Nephron (organoid): ENCODE measurements around the gene EZR.

Source experiments
- H3K27ac Mint-ChIP-seq, 3 experiments: 2 replicates each; pipeline ENCODE4 v1.8.0; 2020; ENCODE audit warnings: mixed read lengths in 3 of 3, mild to moderate bottlenecking in 2 of 3, moderate library complexity in 1 of 3
- H3K27me3 Mint-ChIP-seq: 2 replicates; pipeline ENCODE4 v1.8.0; 2021; ENCODE audit warnings: low read depth, mild to moderate bottlenecking, moderate library complexity, mixed read lengths
- H3K36me3 Mint-ChIP-seq: 2 replicates; pipeline ENCODE4 v1.8.0; 2020; ENCODE audit warnings: low read depth, mixed read lengths
- H3K4me1 Mint-ChIP-seq: 2 replicates; pipeline ENCODE4 v1.8.0; 2020; ENCODE audit warnings: mixed read lengths
- H3K4me3 Mint-ChIP-seq, 3 experiments: 2 replicates each; pipeline ENCODE4 v1.8.0; 2020; ENCODE audit warnings: mild to moderate bottlenecking in 3 of 3, mixed read lengths in 3 of 3, moderate library complexity in 2 of 3
- H3K9me3 Mint-ChIP-seq: 2 replicates; pipeline ENCODE4 v1.8.0; 2020; ENCODE audit warnings: mixed read lengths
- CTCF ChIP-seq, 3 experiments: fragments of 200-600 bp; sonication (generic); IDR thresholded peaks; one replicate each; pipeline ENCODE4 v1.5.0; 2021; ENCODE audit warnings: antibody characterized with exemption in 3 of 3; ENCODE audit not compliant: unreplicated experiment in 3 of 3

Gene EZR

GRCh38 chr6:158763434-158764182, 55.6 kb downstream of the EZR start:
- Mint-ChIP-seq H3K27me3 (no peaks in the 10 kb centered on the region), H3K9me3 (no peaks in the 10 kb centered on the region), H3K4me1 (peaks cover 35% of the 10 kb centered on the region), H3K4me3 (no peak overlapping the region), H3K36me3 (peaks cover 35% of the 10 kb centered on the region), H3K27ac (peak overlapping the region; percentile 41 to 77 (median 43))
- TF ChIP-seq CTCF (IDR thresholded peaks at IDR 0.05; ENCODE audit: unreplicated experiment in 3 of 3), result no peak

- H3K27me3 Mint-ChIP-seq, result no peaks in the 10 kb centered on the region
- H3K9me3 Mint-ChIP-seq, result no peaks in the 10 kb centered on the region
- H3K4me1 Mint-ChIP-seq, result peaks cover 36% of the 10 kb centered on the region
- H3K36me3 Mint-ChIP-seq, result peaks cover 29% of the 10 kb centered on the region
- TF ChIP-seq CTCF (IDR thresholded peaks at IDR 0.05; ENCODE audit: unreplicated experiment in 3 of 3), result no peak
- no peak overlapping the region for H3K4me3 Mint-ChIP-seq
- H3K27ac Mint-ChIP-seq, result peak overlapping the region; percentile 41 to 77 (median 43)
Measured at GRCh38 chr6:158762787-158763433, 56.3 kb downstream of the EZR start.

GRCh38 chr6:158761746-158762145, 57.4 kb downstream of the EZR start:
- H3K4me3 Mint-ChIP-seq, result no peak overlapping the region
- H3K4me1 Mint-ChIP-seq, result peaks cover 43% of the 10 kb centered on the region

GRCh38 chr6:158760618-158761250, 58.4 kb downstream of the EZR start:
- Mint-ChIP-seq H3K9me3 (no peaks in the 10 kb centered on the region), H3K27me3 (no peaks in the 10 kb centered on the region), H3K36me3 (peaks cover 12% of the 10 kb centered on the region), H3K27ac (no peak overlapping the region), H3K4me1 (peaks cover 43% of the 10 kb centered on the region), H3K4me3 (no peak overlapping the region)
- no peak for TF ChIP-seq CTCF (IDR thresholded peaks at IDR 0.05; ENCODE audit: unreplicated experiment in 3 of 3)

More at GRCh38 chr6:158761746-158762145, 57.4 kb downstream of the EZR start:
- H3K27me3 Mint-ChIP-seq, result no peaks in the 10 kb centered on the region
- H3K9me3 Mint-ChIP-seq, result no peaks in the 10 kb centered on the region
- H3K36me3 Mint-ChIP-seq, result peaks cover 18% of the 10 kb centered on the region
- H3K27ac Mint-ChIP-seq, result peak overlapping the region in 2 of 3 experiments; percentile 43 to 54
- TF ChIP-seq CTCF (IDR thresholded peaks at IDR 0.05; ENCODE audit: unreplicated experiment in 3 of 3), result no peak

GRCh38 chr6:158759966-158760617, 59.1 kb downstream of the EZR start:
- peaks cover 12% of the 10 kb centered on the region for H3K36me3 Mint-ChIP-seq
- peak overlapping the region in 2 of 3 experiments; percentile 68 to 71 for H3K27ac Mint-ChIP-seq
- TF ChIP-seq CTCF (IDR thresholded peaks at IDR 0.05; ENCODE audit: unreplicated experiment in 3 of 3), result no peak
- no peaks in the 10 kb centered on the region for H3K27me3 Mint-ChIP-seq
- peaks cover 45% of the 10 kb centered on the region for H3K4me1 Mint-ChIP-seq
- no peak overlapping the region for H3K4me3 Mint-ChIP-seq
- H3K9me3 Mint-ChIP-seq, result no peaks in the 10 kb centered on the region
